PC-9 (cell line): ENCODE measurements around the gene ADGRV1.

ENCODE experiments used
- EZH2 ChIP-seq: fragments of 200-600 bp; sonication (generic); IDR thresholded peaks from 2 replicates; pipeline ENCODE4 v1.8.0; 2017; ENCODE audit warnings: antibody characterized with exemption, low read depth
- TF ChIP-seq, protein P1 (sequence below): fragments of 200-600 bp; sonication (generic); conservative IDR thresholded peaks from 2 replicates; pipeline ENCODE4 v1.6.1; 2017; ENCODE audit warnings: mixed run types, antibody characterized with exemption, mild to moderate bottlenecking, moderate library complexity

DNA sequence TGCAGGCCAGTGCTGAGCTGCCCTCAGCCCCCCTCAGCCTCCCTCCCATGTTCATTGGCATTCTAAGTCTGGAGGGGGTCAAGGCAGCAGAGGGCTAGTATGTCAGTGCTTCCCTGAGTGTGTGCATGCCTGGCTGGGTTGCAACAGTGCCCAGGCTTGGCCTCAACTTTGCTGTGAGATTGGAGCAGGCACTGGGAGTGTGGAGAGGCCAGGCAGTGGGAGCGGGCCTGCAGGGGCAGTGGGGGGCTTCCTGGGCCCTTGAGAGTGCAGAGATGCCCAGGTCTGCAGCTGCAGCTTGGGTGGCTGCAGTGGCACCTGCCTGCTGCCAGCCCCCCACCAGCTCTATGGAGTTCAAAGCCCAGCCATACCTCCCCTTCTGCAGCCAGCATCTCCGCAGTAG is 585.2 kb downstream of the ADGRV1 start:
- no peak for TF ChIP-seq EZH2
- TF ChIP-seq, protein P1, sequence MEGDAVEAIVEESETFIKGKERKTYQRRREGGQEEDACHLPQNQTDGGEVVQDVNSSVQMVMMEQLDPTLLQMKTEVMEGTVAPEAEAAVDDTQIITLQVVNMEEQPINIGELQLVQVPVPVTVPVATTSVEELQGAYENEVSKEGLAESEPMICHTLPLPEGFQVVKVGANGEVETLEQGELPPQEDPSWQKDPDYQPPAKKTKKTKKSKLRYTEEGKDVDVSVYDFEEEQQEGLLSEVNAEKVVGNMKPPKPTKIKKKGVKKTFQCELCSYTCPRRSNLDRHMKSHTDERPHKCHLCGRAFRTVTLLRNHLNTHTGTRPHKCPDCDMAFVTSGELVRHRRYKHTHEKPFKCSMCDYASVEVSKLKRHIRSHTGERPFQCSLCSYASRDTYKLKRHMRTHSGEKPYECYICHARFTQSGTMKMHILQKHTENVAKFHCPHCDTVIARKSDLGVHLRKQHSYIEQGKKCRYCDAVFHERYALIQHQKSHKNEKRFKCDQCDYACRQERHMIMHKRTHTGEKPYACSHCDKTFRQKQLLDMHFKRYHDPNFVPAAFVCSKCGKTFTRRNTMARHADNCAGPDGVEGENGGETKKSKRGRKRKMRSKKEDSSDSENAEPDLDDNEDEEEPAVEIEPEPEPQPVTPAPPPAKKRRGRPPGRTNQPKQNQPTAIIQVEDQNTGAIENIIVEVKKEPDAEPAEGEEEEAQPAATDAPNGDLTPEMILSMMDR = no peak
